ENCODE measurements around the gene MRPS23.

GRCh38 chr17:57874058-57874419 lies 24.2 kb upstream of the MRPS23 start:
- TF ChIP-seq KLF8 (tag by site-specific recombination; IDR thresholded peaks at IDR 0.05) (no peak), ZNF433 (tag by site-specific recombination; IDR thresholded peaks at IDR 0.05; ENCODE audit: low read depth) (no peak), HOXA7 (CRISPR knock-in tag; IDR thresholded peaks at IDR 0.05; ENCODE audit: borderline replicate concordance) (no peak), TRIM28 (IDR thresholded peaks at IDR 0.05; ENCODE audit: borderline replicate concordance, low read length) (no peak)
